PC-3 (cell line): ENCODE data around the gene ZNF208.

Source experiments
- EZH2 ChIP-seq: fragments of 300-600 bp; sonication (generic); IDR thresholded peaks from one replicate; pipeline ENCODE4 v1.6.1; 2017; ENCODE audit warnings: antibody characterized with exemption, mild to moderate bottlenecking, low read length; ENCODE audit not compliant: unreplicated experiment
- TF ChIP-seq, protein P1 (sequence below): fragments of 300-600 bp; sonication (generic); conservative IDR thresholded peaks from 2 replicates; pipeline ENCODE4 v1.5.1; 2017; ENCODE audit warnings: antibody characterized with exemption, low read depth, mild to moderate bottlenecking, low read length

DNA sequence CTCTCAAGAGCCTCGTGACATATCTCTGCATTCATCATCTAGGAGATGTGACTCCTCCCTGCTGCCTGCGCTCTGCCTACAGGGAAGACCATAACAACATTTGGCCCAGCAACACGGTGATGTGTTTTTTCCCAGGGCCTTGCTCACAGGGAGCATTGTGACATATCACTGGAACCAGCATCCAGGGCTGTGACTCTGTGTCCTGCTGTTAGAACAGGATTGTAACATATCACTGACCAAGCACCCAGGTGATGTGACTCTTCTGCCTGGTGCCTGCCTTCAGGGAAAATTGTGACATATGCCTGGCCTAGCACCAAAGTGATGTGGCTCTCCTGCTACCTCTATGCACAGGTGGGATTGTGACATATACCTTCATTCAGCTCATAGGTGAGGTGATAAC, 95.3 kb downstream of the ZNF208 start:
- TF ChIP-seq, protein P1, sequence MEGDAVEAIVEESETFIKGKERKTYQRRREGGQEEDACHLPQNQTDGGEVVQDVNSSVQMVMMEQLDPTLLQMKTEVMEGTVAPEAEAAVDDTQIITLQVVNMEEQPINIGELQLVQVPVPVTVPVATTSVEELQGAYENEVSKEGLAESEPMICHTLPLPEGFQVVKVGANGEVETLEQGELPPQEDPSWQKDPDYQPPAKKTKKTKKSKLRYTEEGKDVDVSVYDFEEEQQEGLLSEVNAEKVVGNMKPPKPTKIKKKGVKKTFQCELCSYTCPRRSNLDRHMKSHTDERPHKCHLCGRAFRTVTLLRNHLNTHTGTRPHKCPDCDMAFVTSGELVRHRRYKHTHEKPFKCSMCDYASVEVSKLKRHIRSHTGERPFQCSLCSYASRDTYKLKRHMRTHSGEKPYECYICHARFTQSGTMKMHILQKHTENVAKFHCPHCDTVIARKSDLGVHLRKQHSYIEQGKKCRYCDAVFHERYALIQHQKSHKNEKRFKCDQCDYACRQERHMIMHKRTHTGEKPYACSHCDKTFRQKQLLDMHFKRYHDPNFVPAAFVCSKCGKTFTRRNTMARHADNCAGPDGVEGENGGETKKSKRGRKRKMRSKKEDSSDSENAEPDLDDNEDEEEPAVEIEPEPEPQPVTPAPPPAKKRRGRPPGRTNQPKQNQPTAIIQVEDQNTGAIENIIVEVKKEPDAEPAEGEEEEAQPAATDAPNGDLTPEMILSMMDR: no peak
- no peak for TF ChIP-seq EZH2
